Lower leg skin (tissue), 3 donors: ENCODE results near the gene MITF.

Experiments
- CTCF ChIP-seq, 3 donors: fragments of 450-650 bp; IDR thresholded peaks; one replicate each; pipeline ENCODE4 v1.5.1; 2016; ENCODE audit warnings: antibody characterized with exemption in 3 of 3, mild to moderate bottlenecking in 3 of 3, moderate library complexity in 2 of 3
- POLR2A ChIP-seq, 2 donors: fragments of 450-650 bp; IDR thresholded peaks; one replicate each; pipeline ENCODE4 v1.6.1; 2016 to 2017; ENCODE audit warnings: antibody characterized with exemption in 2 of 2, mild to moderate bottlenecking in 1 of 2, moderate library complexity in 1 of 2

- TF ChIP-seq CTCF (IDR thresholded peaks at IDR 0.05) (no peak), POLR2A (IDR thresholded peaks at IDR 0.05) (no peak)
Measured at GRCh38 chr3:69787436-69788168, 48.3 kb downstream of the MITF start.
